Retinal pigment epithelial cell (primary cell): Measurements from ENCODE around the gene ABHD16A.

ENCODE experiments used
- DNase-seq: peaks from one replicate; pipeline ENCODE4 v3.0.0-alpha.2; 2010; ENCODE audit warnings: low read depth
- H3K4me3 ChIP-seq: 2 replicates; pipeline ENCODE4 v1.5.1; 2011; ENCODE audit warnings: mild to moderate bottlenecking, low read length, control low read depth, moderate library complexity
- CTCF ChIP-seq: conservative IDR thresholded peaks from 2 replicates; pipeline ENCODE4 v1.5.1; 2011; ENCODE audit warnings: low read depth, low read length, control low read depth, inconsistent platforms

Gene ABHD16A

DNA sequence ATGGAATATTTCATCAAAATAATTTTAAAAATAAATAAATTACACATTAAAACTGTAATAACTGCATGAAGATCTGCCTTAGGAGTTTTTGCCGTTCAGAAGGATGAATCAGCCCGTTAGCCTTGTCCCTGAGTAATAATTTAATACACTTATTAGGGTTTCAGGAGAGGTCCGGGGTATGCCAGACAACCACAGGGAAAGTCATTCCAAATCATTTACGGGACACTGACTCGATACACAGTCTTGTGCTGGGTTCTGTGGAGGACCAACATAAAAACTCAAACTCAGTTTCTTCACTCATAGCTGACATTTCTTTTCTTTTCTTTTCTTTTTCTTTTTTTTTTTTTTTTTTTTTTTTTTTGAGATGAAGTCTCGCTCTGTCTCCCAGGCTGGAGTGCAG is 2.8 kb upstream of the ABHD16A start:
- no peak for TF ChIP-seq CTCF
- DNase-seq, result no peak
- H3K4me3 ChIP-seq, result no peak overlapping the region

- no peak for DNase-seq
- H3K4me3 ChIP-seq, result peak overlapping the region; percentile 97
- no peak for TF ChIP-seq CTCF
Measured at GRCh38 chr6:31702405-31702818, 712 bp downstream of the ABHD16A start.

DNA sequence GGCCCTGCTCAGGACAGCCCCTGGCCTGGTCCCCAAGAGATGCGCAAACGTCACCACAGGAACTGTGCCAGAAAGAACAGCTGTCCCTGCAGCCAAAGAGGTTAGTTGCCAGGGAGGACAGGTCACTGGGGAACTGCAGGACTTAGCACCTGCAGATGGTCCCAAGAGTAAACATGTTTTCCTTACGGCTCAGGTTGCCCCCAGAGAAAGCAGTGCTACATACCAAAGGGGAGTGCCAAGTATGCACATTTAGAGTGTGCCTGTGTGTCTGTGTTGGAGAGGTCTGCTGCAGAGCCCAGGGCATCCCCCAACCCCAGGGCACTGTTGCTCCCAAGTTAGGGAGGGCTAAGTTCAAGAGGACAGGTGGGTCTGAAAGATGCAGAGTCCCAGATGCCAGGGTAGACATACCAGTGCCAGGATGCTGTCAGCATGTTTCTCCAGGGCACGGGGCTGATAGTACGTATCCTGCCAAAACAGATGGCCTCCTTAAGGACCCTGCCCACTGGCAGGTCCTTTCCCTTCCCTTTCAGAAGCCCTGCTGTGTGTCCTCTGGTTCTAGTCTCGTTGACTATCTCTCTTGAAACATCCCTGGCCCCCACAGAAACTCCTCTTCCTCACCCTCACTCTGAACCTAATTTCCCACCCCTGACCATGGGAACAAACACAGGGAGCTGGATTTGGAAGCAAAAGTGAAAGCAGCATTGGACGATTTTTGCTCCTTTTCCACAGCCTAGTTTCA is 1.3 kb downstream of the ABHD16A start:
- DNase-seq, result no peak
- peak overlapping the region; percentile 97 for H3K4me3 ChIP-seq
- no peak for TF ChIP-seq CTCF

- no peak for TF ChIP-seq CTCF
- DNase-seq, result no peak
- no peak overlapping the region for H3K4me3 ChIP-seq
Measured at GRCh38 chr6:31700740-31701401, 2.3 kb downstream of the ABHD16A start.

- H3K4me3 ChIP-seq, result no peak overlapping the region
- no peak for TF ChIP-seq CTCF
- DNase-seq, result no peak
Measured at GRCh38 chr6:31697555-31697954, 5.6 kb downstream of the ABHD16A start.

DNA sequence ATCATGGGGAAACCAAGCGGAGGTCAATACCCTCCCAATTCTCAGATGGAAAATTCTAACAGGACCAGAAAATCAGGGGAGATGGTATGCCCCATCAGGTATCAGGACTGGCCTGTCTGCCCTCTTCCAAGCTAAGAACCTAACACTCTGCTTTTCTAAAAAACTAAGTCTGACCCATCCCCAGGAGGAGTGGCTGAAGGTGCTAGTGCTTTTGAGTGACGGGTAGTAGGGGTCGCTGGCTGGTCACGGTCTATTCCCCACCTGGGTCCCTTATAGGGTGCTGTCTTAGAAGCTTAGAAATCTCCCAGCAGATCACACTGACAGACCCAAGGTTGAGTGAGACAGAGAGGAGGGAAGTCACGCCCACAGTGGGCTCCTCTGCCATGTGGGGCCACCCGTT is 9.6 kb downstream of the ABHD16A start:
- no peak overlapping the region for H3K4me3 ChIP-seq
- TF ChIP-seq CTCF, result no peak
- DNase-seq, result no peak

GRCh38 chr6:31692886-31693285 is 10.2 kb downstream of the ABHD16A start:
- no peak overlapping the region for H3K4me3 ChIP-seq
- TF ChIP-seq CTCF, result no peak
- DNase-seq, result no peak
